ENCODE measurements around the gene TMEM184A. TPM values are rescaled to one million over a fixed set of nuclear protein-coding genes. Genes with fewer than 3 reads are reported as not detected.

TMEM184A gene
- total and polyA plus RNA-seq, 2 experiments from 2014 or later, result 0.18 to 0.66 TPM

- Mint-ChIP-seq H3K4me1 (peaks cover 26% of the 10 kb centered on the region), H3K9me3 (no peaks in the 10 kb centered on the region), H3K4me3 (no peak overlapping the region), H3K27me3 (ENCODE audit: insufficient read depth, low read depth, poor library complexity) (peaks cover 5% of the 10 kb centered on the region), H3K27ac (peak overlapping the region; percentile 86; the same call in 1 of the 2 replicates), H3K36me3 (ENCODE audit: low read depth) (peaks cover 39% of the 10 kb centered on the region)
- ATAC-seq, result no peak
- H3K36me3 ChIP-seq (ENCODE audit: insufficient read depth), result no peaks in the 10 kb centered on the region
- H3K27me3 ChIP-seq (ENCODE audit: insufficient read depth), result no peaks in the 10 kb centered on the region
- H3K4me3 ChIP-seq, result no peak overlapping the region
- no peak for DNase-seq (ENCODE audit: low spot score)
- no peak overlapping the region for H3K27ac ChIP-seq (ENCODE audit: low read depth)
- no peak overlapping the region for H3K4me2 ChIP-seq
- no peaks in the 10 kb centered on the region for H3F3A ChIP-seq (replicated peaks; ENCODE audit: low read depth)
- no peaks in the 10 kb centered on the region for H4K20me1 ChIP-seq (replicated peaks; ENCODE audit: insufficient read depth)
- H3K4me1 ChIP-seq (ENCODE audit: insufficient read depth), result no peaks in the 10 kb centered on the region
- H3K9me2 ChIP-seq (ENCODE audit: insufficient read depth), result no peaks in the 10 kb centered on the region
- H3K79me2 ChIP-seq (replicated peaks; ENCODE audit: insufficient read depth), result 0 out of 2 replicates have a peak, but pooled peaks cover 3% of the 10 kb centered on the region
- TF ChIP-seq ZNF331 (CRISPR knock-in tag; IDR thresholded peaks at IDR 0.05; ENCODE audit: low read depth) (no peak), EZH2 (IDR thresholded peaks at IDR 0.05; ENCODE audit: low read depth, unreplicated experiment) (no peak)
- H2AFZ ChIP-seq, result peak overlapping the region; percentile 52; the same call in 1 of the 2 replicates
Observed at GRCh38 chr7:1566687-1567048, 10.7 kb upstream of the TMEM184A start.

- Histone ChIP-seq H3K9me2 (ENCODE audit: insufficient read depth) (no peaks in the 10 kb centered on the region), H3K79me2 (replicated peaks; ENCODE audit: insufficient read depth) (0 out of 2 replicates have a peak, but pooled peaks cover 3% of the 10 kb centered on the region), H3K4me3 (no peak overlapping the region), H2AFZ (no peak overlapping the region), H3K36me3 (ENCODE audit: insufficient read depth) (no peaks in the 10 kb centered on the region), H4K20me1 (replicated peaks; ENCODE audit: insufficient read depth) (no peaks in the 10 kb centered on the region), H3K27me3 (ENCODE audit: insufficient read depth) (no peaks in the 10 kb centered on the region), H3K4me2 (no peak overlapping the region), H3K27ac (ENCODE audit: low read depth) (no peak overlapping the region), H3K4me1 (ENCODE audit: insufficient read depth) (no peaks in the 10 kb centered on the region), H3F3A (replicated peaks; ENCODE audit: low read depth) (no peaks in the 10 kb centered on the region)
- TF ChIP-seq ZNF331 (CRISPR knock-in tag; IDR thresholded peaks at IDR 0.05; ENCODE audit: low read depth) (no peak), JUNB (IDR thresholded peaks at IDR 0.05; ENCODE audit: unreplicated experiment) (no peak), ETS1 (IDR thresholded peaks at IDR 0.05) (no peak), CREB1 (CRISPR knock-in tag; IDR thresholded peaks at IDR 0.05; ENCODE audit: low read depth) (no peak)
- peaks cover 24% of the 10 kb centered on the region for H3K4me1 Mint-ChIP-seq
- H3K4me3 Mint-ChIP-seq, result no peak overlapping the region
- DNase-seq (ENCODE audit: low spot score) (no peak), ATAC-seq (no peak)
- peaks cover 1% of the 10 kb centered on the region for H3K27me3 Mint-ChIP-seq (ENCODE audit: insufficient read depth, low read depth, poor library complexity)
- H3K9me3 Mint-ChIP-seq, result no peaks in the 10 kb centered on the region
- H3K27ac Mint-ChIP-seq, result no peak overlapping the region
- peaks cover 39% of the 10 kb centered on the region for H3K36me3 Mint-ChIP-seq (ENCODE audit: low read depth)
Observed at GRCh38 chr7:1564603-1565022, 8.6 kb upstream of the TMEM184A start.

- no peaks in the 10 kb centered on the region for H4K20me1 ChIP-seq (replicated peaks; ENCODE audit: insufficient read depth)
- no peak overlapping the region for H3K4me3 Mint-ChIP-seq
- no peaks in the 10 kb centered on the region for H3K9me3 Mint-ChIP-seq
Observed at GRCh38 chr7:1563981-1564602, 8.1 kb upstream of the TMEM184A start.

More at GRCh38 chr7:1563981-1564602, 8.1 kb upstream of the TMEM184A start:
- no peak overlapping the region for H3K27ac Mint-ChIP-seq
- ATAC-seq, result no peak
- peaks cover 22% of the 10 kb centered on the region for H3K4me1 Mint-ChIP-seq
- Histone ChIP-seq H3K27me3 (ENCODE audit: insufficient read depth) (no peaks in the 10 kb centered on the region), H3K4me3 (no peak overlapping the region), H3K79me2 (replicated peaks; ENCODE audit: insufficient read depth) (0 out of 2 replicates have a peak, but pooled peaks cover 3% of the 10 kb centered on the region), H3K9me2 (ENCODE audit: insufficient read depth) (no peaks in the 10 kb centered on the region), H3K27ac (ENCODE audit: low read depth) (no peak overlapping the region), H2AFZ (no peak overlapping the region), H3K4me1 (ENCODE audit: insufficient read depth) (no peaks in the 10 kb centered on the region), H3F3A (replicated peaks; ENCODE audit: low read depth) (no peaks in the 10 kb centered on the region), H3K36me3 (ENCODE audit: insufficient read depth) (no peaks in the 10 kb centered on the region), H3K4me2 (no peak overlapping the region)
- H3K36me3 Mint-ChIP-seq (ENCODE audit: low read depth), result peaks cover 37% of the 10 kb centered on the region
- H3K27me3 Mint-ChIP-seq (ENCODE audit: insufficient read depth, low read depth, poor library complexity), result peaks cover 1% of the 10 kb centered on the region
- TF ChIP-seq, protein P1, sequence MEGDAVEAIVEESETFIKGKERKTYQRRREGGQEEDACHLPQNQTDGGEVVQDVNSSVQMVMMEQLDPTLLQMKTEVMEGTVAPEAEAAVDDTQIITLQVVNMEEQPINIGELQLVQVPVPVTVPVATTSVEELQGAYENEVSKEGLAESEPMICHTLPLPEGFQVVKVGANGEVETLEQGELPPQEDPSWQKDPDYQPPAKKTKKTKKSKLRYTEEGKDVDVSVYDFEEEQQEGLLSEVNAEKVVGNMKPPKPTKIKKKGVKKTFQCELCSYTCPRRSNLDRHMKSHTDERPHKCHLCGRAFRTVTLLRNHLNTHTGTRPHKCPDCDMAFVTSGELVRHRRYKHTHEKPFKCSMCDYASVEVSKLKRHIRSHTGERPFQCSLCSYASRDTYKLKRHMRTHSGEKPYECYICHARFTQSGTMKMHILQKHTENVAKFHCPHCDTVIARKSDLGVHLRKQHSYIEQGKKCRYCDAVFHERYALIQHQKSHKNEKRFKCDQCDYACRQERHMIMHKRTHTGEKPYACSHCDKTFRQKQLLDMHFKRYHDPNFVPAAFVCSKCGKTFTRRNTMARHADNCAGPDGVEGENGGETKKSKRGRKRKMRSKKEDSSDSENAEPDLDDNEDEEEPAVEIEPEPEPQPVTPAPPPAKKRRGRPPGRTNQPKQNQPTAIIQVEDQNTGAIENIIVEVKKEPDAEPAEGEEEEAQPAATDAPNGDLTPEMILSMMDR (conservative IDR thresholded peaks at IDR 0.05; ENCODE audit: low read depth in 2 of 2), result no peak
- no peak for TF ChIP-seq ZNF331 (CRISPR knock-in tag; IDR thresholded peaks at IDR 0.05; ENCODE audit: low read depth)
- no peak for TF ChIP-seq ZNF114 (CRISPR knock-in tag; IDR thresholded peaks at IDR 0.05)
- TF ChIP-seq EZH2phosphoT487 (IDR thresholded peaks at IDR 0.05; ENCODE audit: unreplicated experiment), result no peak
- no peak for TF ChIP-seq STAT1 (IDR thresholded peaks at IDR 0.05; ENCODE audit: unreplicated experiment)
- TF ChIP-seq POLR2AphosphoS5 (IDR thresholded peaks at IDR 0.05; ENCODE audit: low read depth), result no peak
- TF ChIP-seq NANOG (IDR thresholded peaks at IDR 0.05; ENCODE audit: borderline replicate concordance), result no peak
- TF ChIP-seq EZH2 (IDR thresholded peaks at IDR 0.05; ENCODE audit: low read depth, unreplicated experiment), result no peak
- no peak for TF ChIP-seq JUNB (IDR thresholded peaks at IDR 0.05; ENCODE audit: unreplicated experiment)
- TF ChIP-seq ETS1 (IDR thresholded peaks at IDR 0.05), result no peak
- DNase-seq (ENCODE audit: low spot score), result no peak
